ENCODE data around the gene KCNC2. TPM values are rescaled to one million over a fixed set of nuclear protein-coding genes. Genes with fewer than 3 reads are reported as not detected.

The KCNC2 gene
- polyA plus RNA-seq, 3 donors, result not detected

GRCh38 chr12:74999474-74999873 is 210.2 kb downstream of the KCNC2 start:
- no peaks in the 10 kb centered on the region for H3K27me3 Mint-ChIP-seq (ENCODE audit: low read depth in 3 of 3)
- H3K27ac ChIP-seq (ENCODE audit: low read depth in 1 of 2, low read length in 2 of 2), result no peak overlapping the region
- no peak overlapping the region for H3K27ac Mint-ChIP-seq
- no peak overlapping the region for H3K4me2 ChIP-seq (replicated peaks; ENCODE audit: extremely low read depth, low read length, poor library complexity, severe bottlenecking)
- no peaks in the 10 kb centered on the region for H3K36me3 ChIP-seq (replicated peaks in 1 of 2; ENCODE audit: control insufficient read depth in 1 of 2, insufficient read depth in 2 of 2, low read length in 2 of 2)
- H2AFZ ChIP-seq (ENCODE audit: insufficient read depth, low read depth, low read length, poor library complexity, severe bottlenecking), result no peak overlapping the region
- no peaks in the 10 kb centered on the region for H3K4me1 Mint-ChIP-seq
- no peak for DNase-seq
- no peak for TF ChIP-seq CTCF (IDR thresholded peaks at IDR 0.05)
- peaks cover 0 to 5% (median 0%) of the 10 kb centered on the region in 7 donors for H3K9me3 Mint-ChIP-seq
- no peaks in the 10 kb centered on the region for H4K20me1 ChIP-seq (ENCODE audit: insufficient read depth, low read length)
- no peak overlapping the region for H3K4me3 ChIP-seq (replicated peaks in 1 of 3; ENCODE audit: low read depth in 2 of 3, low read length in 3 of 3)
- no peak overlapping the region for H3K4me3 Mint-ChIP-seq
- H3K9me3 ChIP-seq (replicated peaks in 1 of 2; ENCODE audit: control insufficient read depth in 1 of 2, insufficient read depth in 1 of 2, low read length in 2 of 2), result no peaks in the 10 kb centered on the region
- intact Hi-C loops (cut with micrococcal nuclease), result no loop called here
- H3K36me3 Mint-ChIP-seq, result no peaks in the 10 kb centered on the region
- WGBS (ENCODE audit: insufficient coverage), result no CpG with 5 or more reads among the region's 3 CpGs
- H3K79me2 ChIP-seq (ENCODE audit: insufficient read depth, low read length), result no peaks in the 10 kb centered on the region
- no peaks in the 10 kb centered on the region for H3K27me3 ChIP-seq (ENCODE audit: control insufficient read depth in 2 of 2, insufficient read depth in 2 of 2, low read length in 2 of 2)
- no peaks in the 10 kb centered on the region for H3K4me1 ChIP-seq (ENCODE audit: control insufficient read depth in 1 of 2, insufficient read depth in 2 of 2, low read length in 2 of 2)
- H3K9ac ChIP-seq (ENCODE audit: insufficient read depth, low read length, poor library complexity, severe bottlenecking), result no peak overlapping the region

Other genes starting within 250 kb of the KCNC2 start
- under 1 TPM in 2 of 3 donors, not detected in 1; 0.36 to 0.49 TPM for gene CAPS2, start 120.5 kb upstream of the KCNC2 start, polyA plus RNA-seq
- not detected for gene GLIPR1L1, start 124.8 kb upstream of the KCNC2 start, polyA plus RNA-seq
- gene GLIPR1L2, start 181.2 kb upstream of the KCNC2 start, polyA plus RNA-seq, result under 1 TPM in 2 of 3 donors, not detected in 1; 0.11 to 0.24 TPM

Measured in CD14-positive monocyte (primary cell).